ENCODE data around the gene DRC3. TPM values are rescaled to one million over a fixed set of nuclear protein-coding genes. Genes with fewer than 3 reads are reported as not detected.

The DRC3 gene
- total RNA-seq, 3 donors from 2014 or later = 1.0 to 3.3 (median 1.4) TPM

DNA sequence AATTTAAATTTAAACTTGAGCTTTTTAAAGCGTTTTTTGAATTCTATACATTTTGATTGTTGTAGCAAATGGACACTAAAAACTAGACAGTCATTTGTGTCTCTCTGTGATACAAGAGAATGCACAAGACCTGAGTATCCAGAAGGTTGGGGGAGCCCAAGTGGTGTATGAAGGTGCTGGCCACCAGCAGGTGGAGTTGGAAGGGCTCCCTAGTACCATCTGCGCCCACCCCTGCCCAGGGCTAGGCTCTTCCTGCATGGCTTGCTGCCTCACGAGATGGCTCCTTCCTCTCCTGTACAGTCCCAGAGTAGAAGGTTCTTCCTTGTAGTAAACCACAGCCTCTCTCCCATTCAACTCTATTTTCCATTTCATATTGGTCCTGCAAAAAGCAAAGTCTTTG, 83.6 kb downstream of the DRC3 start:
- peaks cover 6% of the 10 kb centered on the region for H3K36me3 ChIP-seq (ENCODE audit: low read depth)

GRCh38 chr17:18059283-18059682, 86.6 kb downstream of the DRC3 start:
- intact Hi-C loops (cut with DNase I, micrococcal nuclease) = no loop called here
- Histone ChIP-seq H3K4me3 (no peak overlapping the region), H3K9me3 (no peaks in the 10 kb centered on the region), H3K36me3 (ENCODE audit: low read depth) (peaks cover 3% of the 10 kb centered on the region), H3K4me1 (ENCODE audit: low read depth) (no peaks in the 10 kb centered on the region)
- no peak for TF ChIP-seq CTCF (IDR thresholded peaks at IDR 0.05)
- no peak for ATAC-seq
- no peak for DNase-seq

More for the DNA sequence above, 83.6 kb downstream of the DRC3 start:
- no peaks in the 10 kb centered on the region for H3K9me3 ChIP-seq
- DNase-seq = no peak
- H3K4me1 ChIP-seq (ENCODE audit: low read depth) = no peaks in the 10 kb centered on the region
- no peak for TF ChIP-seq CTCF (IDR thresholded peaks at IDR 0.05)
- no peak for ATAC-seq
- H3K4me3 ChIP-seq = no peak overlapping the region
- intact Hi-C loops (cut with DNase I, micrococcal nuclease) = no loop called here

- DNase-seq (no peak), ATAC-seq (no peak)
- Histone ChIP-seq H3K36me3 (ENCODE audit: low read depth) (no peaks in the 10 kb centered on the region), H3K4me1 (ENCODE audit: low read depth) (no peaks in the 10 kb centered on the region), H3K9me3 (no peaks in the 10 kb centered on the region), H3K4me3 (no peak overlapping the region)
- TF ChIP-seq CTCF (IDR thresholded peaks at IDR 0.05) = no peak
- intact Hi-C loops (cut with DNase I, micrococcal nuclease) = no loop called here
Observed at GRCh38 chr17:18064053-18064452, 91.4 kb downstream of the DRC3 start.

DNA sequence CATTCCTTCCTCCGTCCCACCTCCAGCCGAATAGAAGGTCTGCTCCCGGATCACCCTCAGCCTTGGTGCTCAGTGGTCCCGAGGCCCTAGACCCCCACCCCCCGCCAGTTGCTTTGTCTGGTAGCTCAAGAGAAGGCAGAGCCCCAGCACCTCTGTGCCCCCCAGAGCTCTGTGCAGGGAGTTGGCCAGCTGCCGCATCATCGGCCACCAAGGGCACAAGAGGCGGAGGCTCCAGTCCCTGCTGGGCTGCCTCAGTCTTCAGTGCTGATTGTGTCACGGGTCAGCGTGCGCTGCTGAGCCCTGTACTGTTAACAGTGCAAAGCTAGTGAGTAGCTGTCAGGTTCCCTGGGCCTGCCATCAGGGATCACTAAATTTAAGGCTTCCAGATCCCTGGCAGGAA, 92.9 kb downstream of the DRC3 start:
- ATAC-seq (no peak), DNase-seq (no peak)
- Histone ChIP-seq H3K9me3 (no peaks in the 10 kb centered on the region), H3K36me3 (ENCODE audit: low read depth) (no peaks in the 10 kb centered on the region), H3K4me3 (no peak overlapping the region), H3K4me1 (ENCODE audit: low read depth) (no peaks in the 10 kb centered on the region)
- intact Hi-C loops (cut with DNase I, micrococcal nuclease) = no loop called here
- TF ChIP-seq CTCF (IDR thresholded peaks at IDR 0.05) = no peak

Other genes starting within 250 kb of the DRC3 start
- gene SREBF1, start 135.9 kb upstream of the DRC3 start, total RNA-seq = 100 to 1,000 TPM; 161 to 179 (median 170) TPM
- gene TOM1L2, start 462 bp upstream of the DRC3 start, total RNA-seq = 100 to 1,000 TPM in 1 of 3 donors, 10 to 100 TPM in 2; 67.8 to 101 (median 87.7) TPM
- gene ATPAF2, start 66.3 kb downstream of the DRC3 start, total RNA-seq = 10 to 100 TPM; 26.0 to 33.9 (median 27.2) TPM
- 10 to 100 TPM in 1 of 3 donors, 1 to 10 TPM in 2; 5.8 to 24.4 (median 5.8) TPM for gene GID4, start 66.5 kb downstream of the DRC3 start, total RNA-seq
- gene DRG2, start 115.1 kb downstream of the DRC3 start, total RNA-seq = 10 to 100 TPM; 28.9 to 32.8 (median 32.6) TPM
- 1 to 10 TPM in 2 of 3 donors, under 1 TPM in 1; 0.60 to 2.0 (median 1.2) TPM for gene MYO15A, start 135.9 kb downstream of the DRC3 start, total RNA-seq
- gene ALKBH5, start 211.0 kb downstream of the DRC3 start, total RNA-seq = 100 to 1,000 TPM in 1 of 3 donors, 10 to 100 TPM in 2; 70.7 to 151 (median 75.6) TPM

Measured in mucosa of descending colon (tissue), 3 donors.